Kidney capillary endothelial cell (primary cell): ENCODE results near the gene RUFY3.
A peak's percentile ranks its signal among the peaks of the same experiment; 100 is the strongest.
"Not testable (repeated sequence)": the region's sequence is repeated elsewhere in the genome, so short reads cannot be mapped to it uniquely, and the experiment has no call there.

ENCODE experiments used
- DNase-seq: peaks from one replicate; pipeline ENCODE4 v3.0.0-alpha.2; 2018; ENCODE audit warnings: low spot score

Gene RUFY3, protein sequence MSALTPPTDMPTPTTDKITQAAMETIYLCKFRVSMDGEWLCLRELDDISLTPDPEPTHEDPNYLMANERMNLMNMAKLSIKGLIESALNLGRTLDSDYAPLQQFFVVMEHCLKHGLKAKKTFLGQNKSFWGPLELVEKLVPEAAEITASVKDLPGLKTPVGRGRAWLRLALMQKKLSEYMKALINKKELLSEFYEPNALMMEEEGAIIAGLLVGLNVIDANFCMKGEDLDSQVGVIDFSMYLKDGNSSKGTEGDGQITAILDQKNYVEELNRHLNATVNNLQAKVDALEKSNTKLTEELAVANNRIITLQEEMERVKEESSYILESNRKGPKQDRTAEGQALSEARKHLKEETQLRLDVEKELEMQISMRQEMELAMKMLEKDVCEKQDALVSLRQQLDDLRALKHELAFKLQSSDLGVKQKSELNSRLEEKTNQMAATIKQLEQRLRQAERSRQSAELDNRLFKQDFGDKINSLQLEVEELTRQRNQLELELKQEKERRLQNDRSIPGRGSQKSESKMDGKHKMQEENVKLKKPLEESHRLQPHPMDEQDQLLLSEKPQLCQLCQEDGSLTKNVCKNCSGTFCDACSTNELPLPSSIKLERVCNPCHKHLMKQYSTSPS

DNA sequence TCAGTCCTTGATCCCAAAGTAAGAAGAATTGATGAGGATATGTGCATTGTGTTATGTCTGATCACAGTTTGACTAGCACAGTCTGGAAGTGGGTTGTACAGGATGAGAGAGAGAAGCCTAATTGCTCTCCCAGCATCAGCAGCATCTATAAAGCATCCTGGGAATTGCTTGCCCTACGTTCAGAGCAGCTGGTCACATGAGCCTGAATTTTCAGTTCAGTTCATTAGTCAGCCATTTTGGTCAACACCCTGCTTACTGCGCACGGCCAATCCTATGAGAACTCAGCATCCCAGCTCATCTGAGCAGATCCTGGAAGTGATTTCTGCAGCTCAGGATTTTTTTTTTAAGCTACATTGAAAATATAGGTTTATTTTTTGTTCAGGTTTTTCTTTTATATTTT lies at the start of gene RUFY3:
Gene RUFY3, plus strand, starts transcription at position 218 of the 400 bp plus-strand sequence. CDS start 610 bp downstream, outside the sequence.
- peak; percentile 16 for DNase-seq

GRCh38 chr4:70674191-70674590 lies 47.6 kb upstream of the RUFY3 start:
- DNase-seq = no peak

DNA sequence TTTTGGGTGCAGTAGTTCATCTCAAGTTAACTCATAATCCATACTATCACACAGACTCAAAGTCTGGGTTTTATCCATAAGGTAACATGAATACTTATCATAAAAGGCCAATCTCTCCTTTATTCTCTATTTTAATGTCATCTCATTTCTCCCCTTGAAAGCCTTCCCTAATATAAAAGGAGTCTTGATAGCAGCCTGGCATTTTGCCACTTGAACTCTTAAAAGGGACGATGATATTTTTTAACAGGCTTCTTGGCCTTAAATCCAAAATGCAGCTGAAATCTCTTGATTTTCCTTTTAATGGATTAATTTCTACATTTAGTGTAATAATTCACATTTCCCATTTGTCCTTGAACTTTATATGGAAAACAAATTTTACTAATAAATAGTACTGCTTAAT lies 47.0 kb upstream of the RUFY3 start:
- no peak for DNase-seq

GRCh38 chr4:70676554-70677090 lies 45.1 kb upstream of the RUFY3 start:
- no peak for DNase-seq

DNA sequence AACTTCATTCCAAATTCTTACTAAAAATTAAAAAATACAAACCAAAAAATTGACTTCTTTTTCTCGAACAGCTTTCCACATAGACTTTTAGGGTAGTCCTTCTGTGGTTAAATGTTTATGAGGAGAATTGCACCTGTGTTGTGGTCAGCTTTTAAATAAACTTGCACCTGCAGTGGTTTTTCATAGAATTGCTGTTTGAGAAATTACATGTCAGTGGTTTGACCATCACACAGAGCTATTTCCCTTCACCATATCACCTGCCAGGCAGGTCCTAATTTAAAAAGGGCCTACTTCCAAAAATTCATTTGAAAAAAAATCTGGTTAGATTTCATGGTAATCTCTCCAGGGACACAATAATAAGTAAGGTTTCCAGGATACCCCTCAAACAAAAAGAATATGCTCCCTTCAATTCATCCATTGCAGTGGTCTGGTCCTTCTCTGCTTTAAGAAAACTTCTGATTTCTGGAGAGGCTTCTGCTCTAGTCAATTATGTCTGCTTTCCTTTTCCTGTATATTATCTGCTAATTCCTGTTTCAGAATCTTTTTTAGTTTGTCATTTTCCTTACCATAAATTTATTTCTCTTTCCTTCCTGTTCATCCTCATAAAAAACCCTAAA lies 43.3 kb upstream of the RUFY3 start:
- no peak for DNase-seq

DNA sequence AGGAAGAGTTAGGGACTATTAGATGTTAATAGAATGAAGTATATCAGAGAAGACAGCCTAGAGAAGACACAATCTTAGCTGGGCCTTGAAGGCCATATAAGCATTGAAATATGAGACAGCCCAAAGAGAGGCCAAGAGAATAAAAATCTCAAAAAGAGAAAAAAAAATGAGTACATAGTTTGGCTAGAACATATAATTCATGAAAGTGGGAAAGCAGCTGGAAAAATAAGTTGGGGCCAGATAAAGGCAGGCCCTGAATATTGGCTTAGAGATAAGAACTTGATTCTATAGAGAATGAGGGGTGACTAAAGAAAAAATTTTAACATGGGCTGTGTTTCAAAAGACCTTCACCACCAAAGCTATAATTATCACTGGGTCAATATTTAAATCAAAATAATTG lies 40.8 kb upstream of the RUFY3 start:
- no peak for DNase-seq

DNA sequence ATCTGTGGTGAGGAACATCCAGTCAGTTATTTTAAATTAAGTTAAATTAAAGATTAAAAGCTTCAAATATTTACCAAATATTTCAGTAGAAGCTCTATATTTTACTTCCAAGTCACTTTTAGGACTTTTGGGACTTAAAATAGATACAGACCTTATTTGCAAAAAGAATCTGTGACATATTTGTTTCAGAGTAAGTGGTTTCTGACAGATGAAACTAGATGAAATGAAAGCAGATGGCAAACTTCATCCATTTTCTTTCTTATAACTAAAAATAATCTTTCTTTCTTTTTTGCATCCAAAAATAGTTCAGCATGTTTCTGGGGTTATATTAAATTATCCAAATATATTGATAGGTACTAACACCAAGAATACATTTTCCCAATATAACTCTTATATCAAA lies 40.1 kb upstream of the RUFY3 start:
- DNase-seq = no peak

- DNase-seq = not testable (repeated sequence)
These were observed 39.6 kb upstream of the RUFY3 start for GRCh38 chr4:70682142-70682541.

DNA sequence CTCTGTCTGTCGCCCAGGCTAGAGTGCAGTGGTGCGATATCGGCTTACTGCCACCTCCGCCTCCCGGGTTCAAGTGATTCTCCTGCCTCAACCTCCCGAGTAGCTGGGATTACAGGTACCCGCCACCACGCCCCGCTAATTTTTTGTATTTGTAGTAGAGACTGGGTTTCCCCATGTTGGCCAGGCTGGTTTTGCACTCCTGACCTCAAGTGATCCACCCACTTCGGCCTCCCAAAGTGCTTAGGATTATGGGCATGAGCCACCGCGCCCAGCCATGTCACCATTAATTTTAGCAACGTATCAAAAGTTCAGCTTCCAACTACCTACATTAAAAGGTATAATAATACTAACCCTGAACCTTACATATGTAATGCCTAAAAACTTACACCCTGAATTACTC lies 34.4 kb upstream of the RUFY3 start:
- DNase-seq = no peak

GRCh38 chr4:70687821-70688794 lies 33.7 kb upstream of the RUFY3 start, which contains the start of gene UTP3:
UTP3 (plus strand) TSS chr4:70688532; CDS start chr4:70688678, 146 bp downstream.
- DNase-seq = peak; percentile 97

DNA sequence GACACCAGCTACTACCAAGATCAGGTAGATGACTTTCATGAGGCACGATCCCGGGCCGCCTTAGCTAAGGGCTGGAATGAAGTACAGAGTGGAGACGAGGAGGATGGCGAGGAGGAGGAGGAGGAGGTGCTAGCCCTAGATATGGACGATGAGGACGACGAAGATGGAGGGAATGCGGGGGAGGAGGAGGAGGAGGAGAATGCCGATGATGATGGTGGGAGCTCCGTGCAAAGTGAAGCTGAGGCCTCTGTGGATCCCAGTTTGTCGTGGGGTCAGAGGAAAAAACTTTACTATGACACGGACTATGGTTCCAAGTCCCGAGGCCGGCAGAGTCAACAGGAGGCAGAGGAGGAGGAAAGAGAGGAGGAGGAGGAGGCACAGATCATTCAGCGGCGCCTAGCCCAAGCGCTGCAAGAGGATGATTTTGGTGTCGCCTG lies 33.0 kb upstream of the RUFY3 start:
- no peak for DNase-seq

DNA sequence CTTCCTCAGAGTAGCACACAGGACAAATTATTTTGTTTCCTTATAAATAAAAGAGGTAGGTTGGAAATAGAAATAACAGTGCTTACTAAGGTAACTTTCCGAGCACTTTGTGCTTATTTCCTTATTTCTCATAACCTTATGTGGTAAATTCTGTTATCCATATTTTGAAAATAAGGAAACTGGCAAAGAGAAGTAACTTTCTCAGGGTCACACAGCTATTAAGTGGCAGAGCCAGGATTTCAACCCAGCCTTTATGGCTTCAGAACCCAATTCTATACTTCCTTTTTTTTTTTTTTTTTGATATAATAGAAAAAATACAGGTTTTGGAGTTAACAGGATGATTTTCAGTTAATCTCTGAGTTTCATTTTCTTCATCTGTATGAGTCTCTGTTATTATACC lies 30.1 kb upstream of the RUFY3 start:
- DNase-seq = no peak

DNA sequence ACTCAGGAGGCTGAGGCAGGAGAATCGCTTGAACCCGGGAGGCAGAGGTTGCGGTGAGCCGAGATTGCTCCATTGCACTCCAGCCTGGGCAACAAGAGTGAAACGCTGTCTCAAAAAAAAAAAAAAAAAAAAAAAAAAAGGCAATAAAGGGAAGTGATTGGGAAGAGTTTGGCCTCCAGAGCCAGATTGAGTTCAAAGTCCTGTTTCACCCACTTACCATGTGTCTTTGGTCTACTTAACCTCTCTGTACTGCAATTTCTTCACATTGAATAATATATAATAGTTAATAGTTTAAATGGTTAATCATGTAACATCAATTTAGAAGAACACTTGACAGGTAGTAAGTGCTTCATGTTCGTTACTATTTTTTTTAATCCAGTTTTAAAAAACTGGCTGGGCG lies 27.1 kb upstream of the RUFY3 start:
- not testable (repeated sequence) for DNase-seq

GRCh38 chr4:70698435-70698834 lies 23.3 kb upstream of the RUFY3 start:
- not testable (repeated sequence) for DNase-seq

GRCh38 chr4:70700712-70701111 lies 21.1 kb upstream of the RUFY3 start:
- no peak for DNase-seq

GRCh38 chr4:70701271-70701670 lies 20.5 kb upstream of the RUFY3 start:
- no peak for DNase-seq

DNA sequence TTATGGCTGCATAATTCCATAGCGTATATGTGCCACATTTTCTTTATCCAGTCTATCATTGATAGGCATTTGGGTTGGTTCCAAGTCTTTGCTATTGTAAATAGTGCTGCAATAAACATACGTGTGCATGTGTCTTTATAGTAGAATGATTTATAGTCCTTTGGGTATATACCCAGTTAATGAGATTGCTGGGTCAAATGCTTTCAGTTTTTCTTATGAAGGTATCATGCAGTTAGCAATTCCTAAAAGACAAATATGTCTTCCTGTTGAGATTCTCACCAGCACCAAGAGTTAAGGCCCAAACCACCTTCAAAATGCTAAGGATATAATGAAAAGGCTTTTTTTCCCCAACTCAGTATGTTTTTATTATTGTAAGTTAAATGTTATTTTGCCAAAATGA lies 19.2 kb upstream of the RUFY3 start:
- DNase-seq = not testable (repeated sequence)

DNA sequence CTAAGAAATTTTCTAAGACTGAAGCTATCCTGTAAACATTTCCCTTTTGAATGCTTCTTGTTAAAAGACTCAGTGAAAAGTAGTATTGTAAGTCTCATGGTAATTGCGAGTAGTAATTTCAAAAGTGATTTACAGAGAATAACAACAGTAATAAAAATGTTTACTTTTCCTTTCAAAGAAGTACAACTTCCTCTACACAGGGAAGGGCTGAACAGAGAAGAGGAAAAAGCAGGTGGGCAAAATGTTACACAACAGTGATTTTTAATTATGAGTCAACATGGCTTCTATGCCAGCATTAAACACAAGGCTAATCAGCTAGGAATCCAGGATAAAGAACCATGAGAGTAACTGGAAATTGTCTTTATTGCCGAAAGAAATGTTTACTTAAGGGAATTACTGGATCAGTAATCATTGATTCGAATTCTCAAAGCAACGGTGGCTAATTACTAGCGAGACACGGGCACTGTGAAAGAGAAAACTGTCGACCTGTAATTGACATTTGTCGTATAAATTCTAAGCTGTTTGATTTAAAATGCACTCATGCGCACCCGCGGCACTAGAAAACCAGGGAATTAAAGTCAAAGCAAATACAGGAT lies 18.0 kb upstream of the RUFY3 start:
- DNase-seq = peak; percentile 11

DNA sequence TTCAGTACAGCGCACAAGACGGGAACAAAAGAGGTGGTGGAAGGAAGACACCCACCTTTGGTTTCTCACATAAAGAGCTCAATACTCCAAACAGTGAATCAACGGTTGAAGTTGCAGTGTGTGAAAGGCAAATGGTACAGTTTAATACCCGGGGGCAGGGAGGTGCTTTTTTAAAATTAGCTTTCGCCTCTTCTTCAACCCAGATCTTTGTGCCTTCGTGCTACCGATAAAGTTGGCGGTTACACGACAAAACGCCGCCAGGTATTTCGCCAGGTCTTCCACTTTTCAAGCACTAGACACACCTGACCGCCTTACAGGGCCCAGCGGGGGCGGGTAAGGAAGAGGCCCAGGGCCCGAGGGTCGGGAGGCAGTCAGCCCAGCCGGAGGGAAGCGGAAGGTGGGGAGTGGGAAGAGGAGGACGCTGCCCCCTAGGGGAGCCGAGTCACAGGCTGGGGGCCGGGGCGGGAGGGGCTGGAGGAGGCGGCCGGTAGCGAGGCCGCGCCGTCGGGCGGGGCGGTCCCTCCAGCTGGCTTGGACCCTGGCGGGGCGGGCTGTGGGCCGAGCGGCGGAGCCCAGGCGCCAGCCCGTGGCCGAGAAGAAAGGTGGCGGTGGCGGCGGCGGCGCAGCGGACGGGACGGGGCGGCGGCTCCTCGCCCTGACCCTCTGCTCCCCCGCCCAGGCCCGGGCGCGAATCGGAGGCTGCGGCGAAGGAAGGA lies 17.4 kb upstream of the RUFY3 start:
- DNase-seq = peak; percentile 46

- DNase-seq = no peak
These were observed 16.9 kb upstream of the RUFY3 start for GRCh38 chr4:70704931-70705182.
